ENCODE measurements around the gene FAM181A. TPM values are rescaled to one million over a fixed set of nuclear protein-coding genes. Genes with fewer than 3 reads are reported as not detected.

FAM181A gene
- total RNA-seq, 1 experiment from 2014 or later, result not detected

- Histone ChIP-seq H3K27ac (ENCODE audit: low read length) (no peak overlapping the region), H3K79me2 (ENCODE audit: low read length) (no peaks in the 10 kb centered on the region), H3F3A (ENCODE audit: low read length, unreplicated experiment) (no peaks in the 10 kb centered on the region), H3K4me1 (ENCODE audit: insufficient read depth, low read length) (no peaks in the 10 kb centered on the region), H3K27me3 (ENCODE audit: low read length) (peaks cover 11% of the 10 kb centered on the region; the same call in 1 of the 2 replicates), H3K36me3 (ENCODE audit: low read depth, low read length) (no peaks in the 10 kb centered on the region), H3K4me3 (ENCODE audit: low read length) (no peak overlapping the region), H3K4me2 (ENCODE audit: low read length) (no peak overlapping the region), H3K9me2 (replicated peaks; ENCODE audit: low read length) (no peaks in the 10 kb centered on the region), H2AFZ (ENCODE audit: low read length) (no peak overlapping the region), H3K9ac (ENCODE audit: low read length) (no peak overlapping the region), H3K9me3 (ENCODE audit: low read length) (no peaks in the 10 kb centered on the region), H4K20me1 (ENCODE audit: low read length) (no peaks in the 10 kb centered on the region)
- intact Hi-C loops (cut with micrococcal nuclease), result no loop called here
- no peak for DNase-seq
- BruUV-seq (replicated peaks), result no TSS peak
- TF ChIP-seq EZH2phosphoT487 (IDR thresholded peaks at IDR 0.05; ENCODE audit: borderline replicate concordance, low read length) (no peak), CTCF (conservative IDR thresholded peaks at IDR 0.05; ENCODE audit: low read depth, low read length) (no peak), EZH2 (IDR thresholded peaks at IDR 0.05; ENCODE audit: low read length, unreplicated experiment) (no peak)
- no peak for ATAC-seq
- POLR2A ChIA-PET (ENCODE audit: unreplicated experiment), result no interaction called here
- CTCF ChIA-PET, result no interaction called here
These were observed 47.7 kb upstream of the FAM181A start for GRCh38 chr14:93879362-93879983.

- CTCF ChIA-PET, result no interaction called here
- no peak overlapping the region for H3K4me3 ChIP-seq (ENCODE audit: low read length)
These were observed 46.9 kb upstream of the FAM181A start for GRCh38 chr14:93880021-93880820.

More at GRCh38 chr14:93880021-93880820, 46.9 kb upstream of the FAM181A start:
- Histone ChIP-seq H2AFZ (ENCODE audit: low read length) (no peak overlapping the region), H3K9me3 (ENCODE audit: low read length) (no peaks in the 10 kb centered on the region), H3K36me3 (ENCODE audit: low read depth, low read length) (no peaks in the 10 kb centered on the region), H3K4me2 (ENCODE audit: low read length) (no peak overlapping the region), H3F3A (ENCODE audit: low read length, unreplicated experiment) (no peaks in the 10 kb centered on the region), H3K9ac (ENCODE audit: low read length) (no peak overlapping the region), H3K9me2 (replicated peaks; ENCODE audit: low read length) (no peaks in the 10 kb centered on the region), H3K27ac (ENCODE audit: low read length) (no peak overlapping the region), H3K27me3 (ENCODE audit: low read length) (peaks cover 11% of the 10 kb centered on the region; the same call in 1 of the 2 replicates), H4K20me1 (ENCODE audit: low read length) (no peaks in the 10 kb centered on the region), H3K79me2 (ENCODE audit: low read length) (no peaks in the 10 kb centered on the region), H3K4me1 (ENCODE audit: insufficient read depth, low read length) (no peaks in the 10 kb centered on the region)
- ATAC-seq, result no peak
- TF ChIP-seq CTCF (conservative IDR thresholded peaks at IDR 0.05; ENCODE audit: low read depth, low read length) (no peak), EZH2phosphoT487 (IDR thresholded peaks at IDR 0.05; ENCODE audit: borderline replicate concordance, low read length) (no peak), EZH2 (IDR thresholded peaks at IDR 0.05; ENCODE audit: low read length, unreplicated experiment) (no peak)
- POLR2A ChIA-PET (ENCODE audit: unreplicated experiment), result no interaction called here
- no TSS peak for BruUV-seq (replicated peaks)
- no peak for DNase-seq
- intact Hi-C loops (cut with micrococcal nuclease), result no loop called here
